ENCODE results near the gene SDHD. TPM values are rescaled to one million over a fixed set of nuclear protein-coding genes. Genes with fewer than 3 reads are reported as not detected.
"Not testable (repeated sequence)": the region's sequence is repeated elsewhere in the genome, so short reads cannot be mapped to it uniquely, and the experiment has no call there.

SDHD gene
- total and polyA plus RNA-seq, 4 donors: 85.5 to 164 (median 104) TPM

DNA sequence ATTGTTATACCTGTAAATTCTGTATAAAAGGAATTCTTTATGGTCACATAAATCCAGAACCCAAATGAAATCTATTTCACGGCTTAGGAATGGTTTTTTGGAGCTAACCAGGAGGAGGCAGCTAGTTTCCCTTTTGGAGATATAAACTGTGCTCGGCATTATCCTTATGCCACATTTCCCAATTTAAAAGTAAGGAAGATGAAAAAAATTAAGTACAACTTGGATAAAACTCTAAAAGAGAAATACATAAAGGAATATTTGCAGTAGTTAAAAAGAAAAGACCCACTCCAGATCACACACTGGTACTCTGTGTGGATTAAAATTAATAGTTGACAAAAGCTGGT is 43.7 kb upstream of the SDHD start:
- peaks cover 11 to 25% (median 13%) of the 10 kb centered on the region in 4 donors for H3K36me3 ChIP-seq (ENCODE audit: control insufficient read depth in 4 of 4, insufficient read depth in 4 of 4, low read length in 4 of 4)
- TF ChIP-seq, protein P1, sequence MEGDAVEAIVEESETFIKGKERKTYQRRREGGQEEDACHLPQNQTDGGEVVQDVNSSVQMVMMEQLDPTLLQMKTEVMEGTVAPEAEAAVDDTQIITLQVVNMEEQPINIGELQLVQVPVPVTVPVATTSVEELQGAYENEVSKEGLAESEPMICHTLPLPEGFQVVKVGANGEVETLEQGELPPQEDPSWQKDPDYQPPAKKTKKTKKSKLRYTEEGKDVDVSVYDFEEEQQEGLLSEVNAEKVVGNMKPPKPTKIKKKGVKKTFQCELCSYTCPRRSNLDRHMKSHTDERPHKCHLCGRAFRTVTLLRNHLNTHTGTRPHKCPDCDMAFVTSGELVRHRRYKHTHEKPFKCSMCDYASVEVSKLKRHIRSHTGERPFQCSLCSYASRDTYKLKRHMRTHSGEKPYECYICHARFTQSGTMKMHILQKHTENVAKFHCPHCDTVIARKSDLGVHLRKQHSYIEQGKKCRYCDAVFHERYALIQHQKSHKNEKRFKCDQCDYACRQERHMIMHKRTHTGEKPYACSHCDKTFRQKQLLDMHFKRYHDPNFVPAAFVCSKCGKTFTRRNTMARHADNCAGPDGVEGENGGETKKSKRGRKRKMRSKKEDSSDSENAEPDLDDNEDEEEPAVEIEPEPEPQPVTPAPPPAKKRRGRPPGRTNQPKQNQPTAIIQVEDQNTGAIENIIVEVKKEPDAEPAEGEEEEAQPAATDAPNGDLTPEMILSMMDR (IDR thresholded peaks at IDR 0.05; ENCODE audit: control extremely low read depth, extremely low read depth): no peak
- H3K4me3 ChIP-seq: no peak overlapping the region
- H3K27me3 ChIP-seq (ENCODE audit: control insufficient read depth in 3 of 3, insufficient read depth in 3 of 3, low read length in 2 of 3): no peaks in the 10 kb centered on the region
- H3K9ac ChIP-seq (ENCODE audit: insufficient read depth in 1 of 2, low read length in 2 of 2): no peak overlapping the region
- H3K4me1 ChIP-seq (ENCODE audit: control insufficient read depth in 5 of 5, insufficient read depth in 5 of 5, low read length in 5 of 5): peaks cover 0 to 2% (median 0%) of the 10 kb centered on the region in 5 donors
- DNase-seq: no peak
- ATAC-seq (ENCODE audit: insufficient read depth, low FRiP score): no peak
- WGBS, 2 donors: 95 to 98% methylated on average over 2 of the region's 2 CpGs
- H3K27ac ChIP-seq (ENCODE audit: low read depth in 1 of 2, low read length in 1 of 2): no peak overlapping the region
- no peaks in the 10 kb centered on the region for H3K9me3 ChIP-seq (ENCODE audit: control insufficient read depth in 4 of 4, insufficient read depth in 3 of 4, low read length in 3 of 4)

DNA sequence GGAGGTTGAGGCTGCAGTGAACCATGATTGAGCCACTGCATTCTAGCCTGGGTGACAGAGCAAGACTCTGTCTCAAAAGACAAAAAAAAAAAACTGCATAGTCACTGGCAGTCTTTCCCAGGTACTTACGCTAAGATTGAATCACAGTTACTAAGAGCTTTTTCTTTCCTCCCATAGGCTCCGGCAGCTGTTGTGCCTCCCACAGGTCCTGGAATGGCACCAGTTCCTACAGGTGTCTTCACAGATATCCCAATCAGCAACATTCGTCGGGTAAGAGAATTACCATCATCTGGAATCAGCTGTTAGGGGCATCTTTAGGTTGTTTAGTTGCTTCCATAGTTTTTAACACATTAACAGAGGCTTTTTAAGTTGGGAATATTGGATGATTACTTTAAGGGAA is 41.7 kb upstream of the SDHD start:
- no peak for DNase-seq
- Histone ChIP-seq H3K4me3 (no peak overlapping the region), H3K27ac (ENCODE audit: low read depth in 1 of 2, low read length in 1 of 2) (no peak overlapping the region), H3K9ac (ENCODE audit: insufficient read depth in 1 of 2, low read length in 2 of 2) (no peak overlapping the region), H3K9me3 (ENCODE audit: control insufficient read depth in 4 of 4, insufficient read depth in 3 of 4, low read length in 3 of 4) (no peaks in the 10 kb centered on the region), H3K4me1 (ENCODE audit: control insufficient read depth in 5 of 5, insufficient read depth in 5 of 5, low read length in 5 of 5) (peaks cover 0 to 4% (median 0%) of the 10 kb centered on the region in 5 donors), H3K36me3 (ENCODE audit: control insufficient read depth in 4 of 4, insufficient read depth in 4 of 4, low read length in 4 of 4) (peaks cover 8 to 29% (median 10%) of the 10 kb centered on the region in 4 donors), H3K27me3 (ENCODE audit: control insufficient read depth in 3 of 3, insufficient read depth in 3 of 3, low read length in 2 of 3) (no peaks in the 10 kb centered on the region)
- ATAC-seq (ENCODE audit: insufficient read depth, low FRiP score): no peak
- TF ChIP-seq, protein P1 (IDR thresholded peaks at IDR 0.05; ENCODE audit: control extremely low read depth, extremely low read depth): no peak
- 96 to 98% methylated on average over 4 of the region's 4 CpGs for WGBS, 2 donors

DNA sequence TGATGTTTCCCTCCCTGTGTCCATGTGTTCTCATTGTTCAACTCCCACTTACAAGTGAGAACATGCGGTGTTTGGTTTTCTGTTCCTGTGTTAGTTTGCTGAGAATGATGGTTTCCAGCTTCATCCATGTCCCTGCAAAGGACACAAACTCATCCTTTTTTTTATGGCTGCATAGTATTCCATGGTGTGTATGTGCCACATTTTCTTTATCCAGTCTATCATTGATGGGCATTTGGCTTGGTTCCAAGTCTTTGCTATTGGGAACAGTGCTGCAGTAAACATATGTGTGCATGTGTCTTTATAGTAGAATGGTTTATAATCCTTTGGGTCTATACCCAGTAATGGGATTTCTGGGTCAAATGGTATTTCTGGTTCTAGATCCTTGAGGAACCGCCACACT is 40.0 kb upstream of the SDHD start:
- not testable (repeated sequence) for H3K27me3 ChIP-seq (ENCODE audit: control insufficient read depth in 3 of 3, insufficient read depth in 3 of 3, low read length in 2 of 3); H3K9ac ChIP-seq (ENCODE audit: insufficient read depth in 1 of 2, low read length in 2 of 2); H3K4me1 ChIP-seq (ENCODE audit: control insufficient read depth in 5 of 5, insufficient read depth in 5 of 5, low read length in 5 of 5); ATAC-seq (ENCODE audit: insufficient read depth, low FRiP score); DNase-seq; H3K4me3 ChIP-seq; H3K9me3 ChIP-seq (ENCODE audit: control insufficient read depth in 4 of 4, insufficient read depth in 3 of 4, low read length in 3 of 4); H3K27ac ChIP-seq (ENCODE audit: low read depth in 1 of 2, low read length in 1 of 2)
- peaks cover 7 to 36% (median 11%) of the 10 kb centered on the region in 4 donors for H3K36me3 ChIP-seq (ENCODE audit: control insufficient read depth in 4 of 4, insufficient read depth in 4 of 4, low read length in 4 of 4)
- 95 to 100% methylated on average over 2 of the region's 2 CpGs for WGBS, 2 donors

DNA sequence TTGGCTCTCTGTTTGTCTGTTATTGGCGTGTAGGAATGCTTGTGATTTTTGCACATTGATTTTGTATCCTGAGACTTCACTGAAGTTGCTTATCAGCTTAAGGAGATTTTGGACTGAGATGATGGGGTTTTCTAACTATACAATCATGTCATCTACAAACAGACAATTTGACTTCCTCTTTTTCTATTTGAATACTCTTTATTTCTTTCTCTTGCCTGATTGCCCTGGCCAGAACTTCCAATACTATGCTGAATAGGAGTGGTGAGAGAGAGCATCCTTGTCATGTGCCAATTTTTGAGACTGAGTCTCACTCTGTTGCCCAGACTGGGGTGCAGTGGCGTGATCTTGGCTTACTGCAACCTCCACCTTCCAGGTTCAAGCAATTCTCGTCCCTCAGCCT is 38.4 kb upstream of the SDHD start:
- not testable (repeated sequence) for H3K4me3 ChIP-seq; ATAC-seq (ENCODE audit: insufficient read depth, low FRiP score); H3K27ac ChIP-seq (ENCODE audit: low read depth in 1 of 2, low read length in 1 of 2); DNase-seq; H3K4me1 ChIP-seq (ENCODE audit: control insufficient read depth in 5 of 5, insufficient read depth in 5 of 5, low read length in 5 of 5); H3K27me3 ChIP-seq (ENCODE audit: control insufficient read depth in 3 of 3, insufficient read depth in 3 of 3, low read length in 2 of 3); H3K9ac ChIP-seq (ENCODE audit: insufficient read depth in 1 of 2, low read length in 2 of 2); H3K9me3 ChIP-seq (ENCODE audit: control insufficient read depth in 4 of 4, insufficient read depth in 3 of 4, low read length in 3 of 4)
- 97% methylated on average over 3 of the region's 3 CpGs for WGBS, 2 donors
- H3K36me3 ChIP-seq (ENCODE audit: control insufficient read depth in 4 of 4, insufficient read depth in 4 of 4, low read length in 4 of 4): peaks cover 7 to 42% (median 18%) of the 10 kb centered on the region in 4 donors

DNA sequence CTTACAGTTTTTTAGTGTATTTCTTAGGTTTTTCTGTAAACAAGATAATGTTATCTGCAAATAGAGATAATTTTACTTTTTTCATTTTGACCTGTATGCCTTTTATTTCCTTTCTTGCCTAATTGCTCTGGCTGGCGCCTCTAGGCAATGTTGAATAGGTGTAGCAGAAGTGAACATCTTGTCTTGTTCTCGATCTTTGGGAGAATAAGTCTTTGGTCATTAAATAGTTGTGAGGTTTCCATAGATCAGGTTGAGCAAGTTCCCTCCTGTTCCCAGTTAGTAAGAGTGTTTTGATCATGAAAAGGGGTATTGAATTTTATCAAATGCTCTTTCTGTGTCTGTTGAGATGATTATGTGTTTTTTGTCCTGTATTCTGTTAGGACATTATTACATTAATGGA is 36.9 kb upstream of the SDHD start:
- peaks cover 7 to 45% (median 21%) of the 10 kb centered on the region in 4 donors for H3K36me3 ChIP-seq (ENCODE audit: control insufficient read depth in 4 of 4, insufficient read depth in 4 of 4, low read length in 4 of 4)
- H3K27ac ChIP-seq (ENCODE audit: low read depth in 1 of 2, low read length in 1 of 2): no peak overlapping the region
- H3K9ac ChIP-seq (ENCODE audit: insufficient read depth in 1 of 2, low read length in 2 of 2): no peak overlapping the region
- 48% methylated on average over 2 of the region's 2 CpGs for WGBS, 2 donors
- no peaks in the 10 kb centered on the region for H3K9me3 ChIP-seq (ENCODE audit: control insufficient read depth in 4 of 4, insufficient read depth in 3 of 4, low read length in 3 of 4)
- H3K4me3 ChIP-seq: no peak overlapping the region
- ATAC-seq (ENCODE audit: insufficient read depth, low FRiP score): no peak
- TF ChIP-seq, protein P1 (IDR thresholded peaks at IDR 0.05; ENCODE audit: control extremely low read depth, extremely low read depth): no peak
- peaks cover 0 to 2% (median 0%) of the 10 kb centered on the region in 5 donors for H3K4me1 ChIP-seq (ENCODE audit: control insufficient read depth in 5 of 5, insufficient read depth in 5 of 5, low read length in 5 of 5)
- H3K27me3 ChIP-seq (ENCODE audit: control insufficient read depth in 3 of 3, insufficient read depth in 3 of 3, low read length in 2 of 3): no peaks in the 10 kb centered on the region
- no peak for DNase-seq

Data from lung (tissue), 12 donors.